Measurements from ENCODE around the gene TMEM86B.

DNA sequence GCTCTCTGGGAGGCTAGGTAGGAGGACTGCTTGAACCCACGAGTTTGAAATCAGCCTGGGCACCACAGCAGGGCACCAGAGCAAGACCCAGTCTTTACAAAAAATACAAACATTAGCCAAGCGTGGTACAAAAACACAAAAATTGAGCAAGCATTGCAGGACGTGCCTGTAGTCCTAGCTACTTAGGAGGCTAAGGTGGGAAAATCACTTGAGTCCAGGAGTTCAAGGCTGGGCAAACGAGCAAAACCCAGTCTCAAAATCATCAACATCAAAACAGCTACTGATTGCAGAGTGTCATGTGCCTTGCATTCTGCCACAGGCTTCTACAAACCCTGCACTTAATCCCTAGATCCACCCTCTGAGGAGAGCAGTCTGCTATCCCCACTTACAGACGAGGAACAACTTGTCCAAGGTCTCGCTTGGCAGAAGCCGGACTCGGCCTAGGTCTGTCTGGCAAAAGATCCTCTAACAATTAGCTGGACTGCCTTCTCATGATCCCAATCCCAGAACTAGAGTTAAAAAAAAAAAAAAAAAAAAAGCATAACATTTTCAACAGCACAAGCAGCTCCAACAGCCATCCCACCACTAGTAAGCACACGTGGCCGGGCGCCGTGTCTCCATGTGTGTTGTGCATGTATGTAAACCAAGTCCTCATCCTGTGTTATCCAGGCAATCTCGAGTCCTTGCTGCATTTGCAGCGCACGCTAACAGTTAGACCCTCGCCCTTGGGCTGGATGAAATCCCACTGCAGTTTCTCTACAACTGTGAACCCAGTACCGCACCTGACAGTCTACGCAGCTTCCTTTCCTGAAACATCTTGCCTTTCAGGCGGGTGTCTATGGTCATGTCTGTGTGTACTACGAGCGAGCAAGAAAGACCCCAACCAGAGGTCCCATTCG lies 28.2 kb upstream of the TMEM86B start:
- no peak for TF ChIP-seq POLR2A (IDR thresholded peaks at IDR 0.05)
- no peak for TF ChIP-seq EP300 (IDR thresholded peaks at IDR 0.05)
- TF ChIP-seq POLR2AphosphoS5 (IDR thresholded peaks at IDR 0.05): no peak
- TF ChIP-seq, protein P1, sequence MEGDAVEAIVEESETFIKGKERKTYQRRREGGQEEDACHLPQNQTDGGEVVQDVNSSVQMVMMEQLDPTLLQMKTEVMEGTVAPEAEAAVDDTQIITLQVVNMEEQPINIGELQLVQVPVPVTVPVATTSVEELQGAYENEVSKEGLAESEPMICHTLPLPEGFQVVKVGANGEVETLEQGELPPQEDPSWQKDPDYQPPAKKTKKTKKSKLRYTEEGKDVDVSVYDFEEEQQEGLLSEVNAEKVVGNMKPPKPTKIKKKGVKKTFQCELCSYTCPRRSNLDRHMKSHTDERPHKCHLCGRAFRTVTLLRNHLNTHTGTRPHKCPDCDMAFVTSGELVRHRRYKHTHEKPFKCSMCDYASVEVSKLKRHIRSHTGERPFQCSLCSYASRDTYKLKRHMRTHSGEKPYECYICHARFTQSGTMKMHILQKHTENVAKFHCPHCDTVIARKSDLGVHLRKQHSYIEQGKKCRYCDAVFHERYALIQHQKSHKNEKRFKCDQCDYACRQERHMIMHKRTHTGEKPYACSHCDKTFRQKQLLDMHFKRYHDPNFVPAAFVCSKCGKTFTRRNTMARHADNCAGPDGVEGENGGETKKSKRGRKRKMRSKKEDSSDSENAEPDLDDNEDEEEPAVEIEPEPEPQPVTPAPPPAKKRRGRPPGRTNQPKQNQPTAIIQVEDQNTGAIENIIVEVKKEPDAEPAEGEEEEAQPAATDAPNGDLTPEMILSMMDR (IDR thresholded peaks at IDR 0.05): no peak
